OCI-LY7 (cell line): ENCODE results near the gene ELL.

Experiments used
- CTCF ChIP-seq: fragments of 200-600 bp; sonication (generic); conservative IDR thresholded peaks from 2 replicates; pipeline ENCODE4 v1.5.1; 2014; ENCODE audit warnings: mild to moderate bottlenecking, antibody characterized with exemption, low read length, moderate library complexity, mixed read lengths
- EZH2phosphoT487 ChIP-seq: fragments of 200-600 bp; sonication (generic); IDR thresholded peaks from 2 replicates; pipeline ENCODE4 v1.6.1; 2018; ENCODE audit warnings: low read depth, borderline replicate concordance, mild to moderate bottlenecking, mixed run types, antibody characterized with exemption, low read length, moderate library complexity, mixed read lengths

- TF ChIP-seq CTCF (no peak), EZH2phosphoT487 (no peak)
Measured at GRCh38 chr19:18536475-18536874, 14.6 kb upstream of the ELL start.
